ENCODE data around the gene ADAT2.

Gene ADAT2

DNA sequence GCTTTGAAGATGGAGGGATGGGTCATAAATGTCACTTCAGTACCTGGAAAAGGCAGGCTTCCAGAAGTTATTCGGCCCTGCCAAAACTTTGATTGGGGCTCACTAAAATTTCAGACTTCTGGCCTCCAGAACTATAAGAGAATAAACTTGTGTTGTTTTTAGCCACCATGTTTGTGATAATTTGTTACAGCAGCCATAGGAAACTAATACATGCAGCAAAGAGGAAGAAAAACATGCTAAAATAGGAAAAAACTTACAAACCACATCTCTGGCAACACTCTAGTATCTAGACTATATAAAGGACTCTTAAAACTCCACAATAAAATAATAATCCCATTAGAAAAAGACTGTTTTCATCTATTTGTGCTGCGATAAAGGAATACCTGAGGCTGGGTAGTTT, 9.5 kb downstream of the ADAT2 start:
- no peak for DNase-seq

DNA sequence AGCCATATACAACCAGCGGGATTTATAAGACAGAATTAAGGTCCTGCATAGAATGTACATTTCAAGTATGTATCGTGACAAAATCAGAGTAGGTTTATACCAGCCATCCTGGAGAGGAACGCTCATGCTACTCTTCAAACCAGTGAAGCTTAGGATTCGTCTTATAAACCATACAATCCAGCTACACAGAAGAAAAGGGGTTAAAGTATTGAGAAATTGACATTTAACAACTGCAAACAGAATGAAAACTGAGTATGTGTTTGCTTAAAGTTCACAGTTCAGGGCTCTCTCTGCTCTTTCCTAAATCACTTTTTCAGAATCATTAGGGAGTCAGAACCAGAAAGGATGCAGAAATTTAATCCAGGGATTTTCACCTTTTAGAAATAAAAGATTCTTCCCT, 17.9 kb downstream of the ADAT2 start:
- DNase-seq: no peak

DNA sequence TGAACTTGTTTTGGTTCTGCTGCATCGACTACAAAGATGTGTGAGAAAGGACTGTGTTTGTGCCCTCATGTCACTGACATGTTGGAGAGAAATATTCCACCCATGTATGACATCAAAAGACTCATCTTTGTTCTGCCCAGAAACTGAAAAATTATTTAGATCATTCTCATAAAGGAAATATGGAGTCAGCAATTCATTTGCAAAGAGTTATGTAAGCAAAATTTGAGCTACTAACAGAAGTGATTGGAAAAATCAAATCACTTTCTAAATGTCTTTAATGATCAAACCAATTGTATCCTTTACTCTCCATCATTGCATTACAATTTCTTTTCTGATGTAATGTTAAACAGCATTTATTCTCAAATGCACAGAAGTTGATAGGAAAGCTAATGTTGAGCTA, 19.3 kb downstream of the ADAT2 start:
- no peak for DNase-seq

DNA sequence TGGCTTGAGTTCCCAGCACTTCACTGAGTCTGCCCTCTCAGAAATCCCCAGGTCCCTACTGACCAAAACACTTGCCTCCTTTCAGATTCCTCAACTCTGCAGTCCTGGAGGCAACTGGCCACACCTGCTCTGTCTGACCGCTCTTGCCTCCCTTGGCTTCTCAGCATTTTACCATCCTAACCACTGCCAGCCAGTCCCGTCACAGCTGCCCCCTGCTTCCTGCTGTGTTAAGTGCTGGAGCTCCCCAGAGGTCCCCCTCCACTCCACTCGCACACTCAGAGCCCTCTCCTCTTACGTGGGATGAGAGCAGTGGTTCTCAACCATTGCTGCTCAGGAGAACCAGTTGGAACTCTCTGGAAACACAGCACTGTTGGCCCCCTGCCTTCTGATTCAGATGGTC, 20.5 kb downstream of the ADAT2 start:
- no peak for DNase-seq

DNA sequence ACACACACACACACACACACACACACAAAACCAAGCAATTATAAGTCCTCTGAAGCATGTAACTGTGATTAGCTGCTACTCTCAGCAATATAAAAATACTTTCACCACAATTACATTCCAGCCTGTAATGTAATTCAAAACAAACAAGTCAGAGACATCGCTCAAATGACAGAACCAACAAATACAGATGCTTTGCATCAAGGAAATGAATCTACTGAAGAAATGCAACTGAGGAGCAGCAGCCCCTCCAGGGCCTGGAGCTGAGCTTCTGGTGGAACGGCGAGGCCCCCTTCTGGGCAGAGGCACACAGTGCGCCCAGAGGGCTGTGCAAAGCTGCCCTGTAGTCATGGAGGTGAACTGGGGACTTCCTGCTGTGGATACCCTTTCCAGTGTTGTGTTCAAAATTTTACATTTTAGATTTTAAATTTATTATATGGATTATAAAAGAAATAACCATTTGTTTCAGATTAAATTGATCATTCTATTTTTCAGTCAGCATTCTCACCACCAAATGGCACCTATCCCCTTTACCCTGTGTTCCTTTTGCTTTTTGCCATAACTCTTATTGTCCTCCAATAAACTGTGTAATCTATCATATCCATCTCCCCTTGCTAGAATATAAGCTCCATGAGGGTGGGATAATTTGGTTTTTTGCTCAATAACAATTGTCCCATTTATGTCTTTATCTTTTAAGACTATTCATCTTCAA, 23.2 kb downstream of the ADAT2 start:
- DNase-seq: peak; percentile 82

DNA sequence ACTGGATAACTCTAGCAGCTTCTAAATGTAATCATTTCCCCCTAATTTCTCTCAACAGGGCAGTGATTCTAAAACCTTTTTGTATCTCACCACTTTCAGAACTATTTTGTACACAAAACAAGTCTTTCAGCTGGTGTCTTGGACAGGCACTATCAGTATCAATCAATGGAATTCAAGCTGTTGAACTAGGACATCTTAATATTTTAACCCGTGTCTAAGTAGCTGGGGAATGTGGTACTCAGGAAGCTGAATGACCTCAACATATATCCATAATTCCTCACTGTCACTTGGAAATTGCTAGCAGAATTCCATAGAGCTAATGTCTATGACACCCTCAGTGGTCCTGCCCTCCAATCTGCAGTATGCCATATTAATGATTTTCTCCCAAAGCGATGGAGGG, 24.5 kb downstream of the ADAT2 start:
- DNase-seq: peak; percentile 28

DNA sequence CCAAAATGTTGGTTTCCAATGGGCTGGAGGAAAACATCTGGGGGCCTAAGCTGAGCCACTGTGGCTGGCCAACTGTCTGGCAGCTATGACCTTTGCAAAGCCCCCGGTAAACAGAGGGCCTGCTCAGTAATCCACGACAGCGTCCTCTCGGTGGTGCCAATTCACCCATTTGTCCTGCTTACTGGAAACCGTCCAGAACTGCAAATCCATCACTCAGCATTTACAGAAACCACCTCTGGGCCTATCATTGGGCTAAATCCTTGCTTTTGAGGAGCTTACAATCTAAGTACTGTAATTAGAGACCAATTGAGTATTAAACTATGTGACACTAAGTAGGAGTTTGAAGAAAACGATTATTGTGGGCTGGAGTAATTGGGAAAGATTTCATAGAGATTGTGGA, 31.0 kb downstream of the ADAT2 start:
- DNase-seq: no peak

DNA sequence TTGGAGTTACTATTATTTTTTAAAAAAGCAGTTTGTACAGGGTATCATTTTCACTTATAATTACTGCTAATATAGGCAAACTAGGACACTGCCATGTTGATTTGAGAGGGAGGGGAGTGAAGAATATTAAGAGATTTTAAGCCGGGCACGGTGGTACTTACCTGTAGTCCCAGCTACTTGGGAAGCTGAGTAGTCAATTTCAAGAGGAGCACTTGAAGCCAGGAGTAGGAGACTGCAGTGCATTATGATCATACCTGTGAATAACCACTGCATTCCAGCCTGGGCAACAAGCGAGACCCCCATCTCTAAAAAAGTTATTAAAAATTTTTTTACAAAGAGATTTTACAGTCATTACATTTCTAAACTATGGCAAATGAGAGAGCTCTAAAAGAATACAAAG, 35.7 kb downstream of the ADAT2 start:
- DNase-seq: no peak

DNA sequence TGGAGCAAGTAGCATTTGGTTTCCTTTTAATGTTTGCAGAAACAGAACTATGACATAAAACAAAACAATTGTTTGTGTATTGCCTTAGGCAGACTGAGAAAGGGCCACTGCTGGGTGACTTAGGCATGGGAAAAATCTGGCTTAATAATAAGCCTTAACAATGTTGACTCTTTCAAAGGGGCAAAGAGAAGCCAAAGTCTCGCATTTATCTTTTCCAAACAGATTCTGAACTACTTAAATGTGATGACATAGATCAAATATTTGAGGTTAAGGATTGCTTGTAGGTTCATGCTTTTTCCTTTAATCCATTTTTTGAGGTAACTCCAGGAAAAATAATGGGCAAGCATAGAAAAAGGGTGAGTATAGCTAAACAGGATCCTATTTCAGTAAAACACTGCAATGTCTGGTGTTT, 39.6 kb downstream of the ADAT2 start:
- peak; percentile 75 for DNase-seq

DNA sequence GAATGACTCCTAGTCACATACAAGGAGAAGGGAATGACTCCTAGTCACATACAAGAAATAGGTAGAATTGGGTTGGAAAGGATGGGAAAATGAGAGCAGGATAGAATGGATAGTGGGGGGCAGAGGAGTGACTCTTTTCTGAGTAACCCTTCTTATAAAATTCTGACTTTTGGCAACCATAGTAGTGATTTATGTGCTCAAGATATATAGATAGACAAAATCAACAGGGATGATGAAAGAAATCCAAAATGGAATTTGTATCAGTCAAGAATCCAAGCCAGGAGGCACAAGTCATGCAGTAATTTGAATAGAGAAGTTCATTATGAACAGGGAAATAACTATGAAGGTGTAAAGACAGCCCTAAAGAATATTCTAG, 41.7 kb downstream of the ADAT2 start:
- no peak for DNase-seq

DNA sequence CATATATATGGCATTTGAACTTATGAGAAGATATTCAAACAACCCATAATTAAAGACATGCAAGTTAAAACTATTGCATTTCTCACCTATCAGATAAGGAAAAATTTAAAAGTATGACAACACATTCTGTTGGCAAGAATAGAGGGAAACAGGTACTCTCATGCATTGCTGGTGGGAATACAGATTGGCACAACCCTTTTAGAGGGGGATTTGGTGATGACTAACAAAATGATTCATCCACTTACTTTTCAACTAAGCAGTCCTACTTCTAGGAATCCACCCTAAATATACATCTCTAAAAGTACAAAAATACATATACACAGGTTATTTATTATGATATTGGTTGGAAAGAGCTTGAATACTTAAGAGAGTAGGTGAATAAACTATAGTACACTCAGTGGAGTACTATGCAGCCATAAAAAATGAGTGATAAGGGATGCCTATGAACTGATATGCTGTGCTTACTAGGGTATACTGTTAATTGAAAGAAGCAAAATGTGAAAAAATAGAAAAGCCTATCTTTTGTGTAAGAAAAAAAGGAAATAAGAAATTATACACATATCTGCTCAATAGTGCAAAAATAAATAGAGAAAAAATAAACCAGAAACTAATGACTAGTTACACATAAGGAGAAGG, 42.2 kb downstream of the ADAT2 start:
- DNase-seq: no peak

DNA sequence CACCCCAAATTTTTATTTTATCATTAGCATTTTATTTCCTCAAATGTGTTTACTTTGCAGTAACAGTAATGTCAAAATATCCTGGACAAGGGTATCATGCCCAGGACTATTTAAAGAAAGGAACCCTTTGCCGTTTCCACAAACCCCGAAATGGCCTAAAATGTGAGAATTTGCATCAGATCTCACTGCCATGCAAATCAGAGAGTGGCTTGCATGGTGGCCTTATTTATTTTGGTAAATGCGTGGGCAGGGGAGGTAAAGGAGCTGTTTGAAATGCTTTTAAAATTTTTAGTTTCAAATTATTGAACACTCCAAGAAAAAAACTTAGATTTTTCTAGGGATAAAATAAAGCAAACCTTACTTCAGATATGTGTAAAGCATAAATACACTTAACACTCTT, 43.8 kb downstream of the ADAT2 start:
- DNase-seq: no peak

DNA sequence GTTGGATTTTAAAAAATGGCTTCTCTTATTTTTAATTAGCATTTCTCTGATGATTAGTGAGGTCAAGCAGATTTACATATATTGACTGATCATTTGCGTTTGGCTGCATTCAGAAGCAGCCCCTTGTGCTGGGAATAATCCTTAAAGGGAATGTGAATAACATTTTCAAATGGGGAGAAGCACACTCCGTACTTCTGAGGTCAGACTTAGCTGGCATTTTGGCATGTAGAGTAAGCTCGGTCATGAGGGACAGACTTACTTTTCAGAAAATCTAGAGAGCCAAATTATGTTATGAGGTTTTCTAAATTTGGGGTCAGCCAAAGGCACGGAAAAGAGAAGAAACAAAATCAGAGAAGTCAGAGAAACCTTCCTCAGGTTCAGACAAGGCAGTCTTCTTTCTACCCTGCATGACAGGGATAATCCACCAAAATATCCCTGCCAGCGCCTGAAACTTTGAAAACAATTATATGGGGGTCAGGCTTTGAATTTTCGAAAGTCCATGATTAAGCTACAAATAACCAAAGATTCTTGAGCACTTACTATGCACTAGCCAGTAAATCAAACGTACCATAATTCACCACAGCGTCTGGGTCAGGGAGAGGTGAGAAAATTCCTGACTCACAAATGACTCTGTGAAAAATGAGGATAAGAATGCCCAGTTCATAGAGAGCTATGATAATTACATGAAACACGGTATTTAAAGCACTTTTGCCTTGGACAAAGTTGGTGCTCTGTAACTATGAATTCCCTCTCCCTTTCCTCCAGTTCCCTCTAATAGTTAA, 44.9 kb downstream of the ADAT2 start:
- peak; percentile 81 for DNase-seq

DNA sequence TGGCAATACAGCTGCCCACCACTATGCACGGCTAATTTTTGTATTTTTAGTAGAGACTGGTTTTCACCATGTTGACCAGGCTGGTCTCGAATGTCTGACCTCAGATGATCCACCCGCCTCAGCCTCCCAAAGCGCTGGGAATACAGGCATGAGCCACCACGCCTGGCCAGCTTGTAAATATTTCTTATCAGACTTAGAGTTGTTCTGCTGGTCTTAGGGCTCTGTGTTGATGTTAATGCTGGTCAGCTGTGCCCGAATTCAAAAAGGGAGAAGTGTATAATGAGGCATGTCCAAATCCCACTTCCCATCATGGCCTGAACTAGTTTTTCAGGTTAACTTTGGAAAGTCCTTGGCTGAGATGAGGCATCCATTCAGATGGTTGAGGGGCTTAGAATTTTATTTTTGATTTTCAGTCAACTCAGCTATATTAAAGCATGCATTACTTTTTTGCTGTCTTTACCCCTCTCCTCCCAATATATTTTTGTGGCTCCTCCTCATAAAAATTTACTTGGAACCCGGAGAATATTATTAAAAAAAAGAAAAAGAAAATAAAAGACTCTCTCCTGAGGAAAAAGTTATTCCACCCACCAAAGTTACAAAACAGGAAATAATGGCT, 47.7 kb downstream of the ADAT2 start:
- no peak for DNase-seq

DNA sequence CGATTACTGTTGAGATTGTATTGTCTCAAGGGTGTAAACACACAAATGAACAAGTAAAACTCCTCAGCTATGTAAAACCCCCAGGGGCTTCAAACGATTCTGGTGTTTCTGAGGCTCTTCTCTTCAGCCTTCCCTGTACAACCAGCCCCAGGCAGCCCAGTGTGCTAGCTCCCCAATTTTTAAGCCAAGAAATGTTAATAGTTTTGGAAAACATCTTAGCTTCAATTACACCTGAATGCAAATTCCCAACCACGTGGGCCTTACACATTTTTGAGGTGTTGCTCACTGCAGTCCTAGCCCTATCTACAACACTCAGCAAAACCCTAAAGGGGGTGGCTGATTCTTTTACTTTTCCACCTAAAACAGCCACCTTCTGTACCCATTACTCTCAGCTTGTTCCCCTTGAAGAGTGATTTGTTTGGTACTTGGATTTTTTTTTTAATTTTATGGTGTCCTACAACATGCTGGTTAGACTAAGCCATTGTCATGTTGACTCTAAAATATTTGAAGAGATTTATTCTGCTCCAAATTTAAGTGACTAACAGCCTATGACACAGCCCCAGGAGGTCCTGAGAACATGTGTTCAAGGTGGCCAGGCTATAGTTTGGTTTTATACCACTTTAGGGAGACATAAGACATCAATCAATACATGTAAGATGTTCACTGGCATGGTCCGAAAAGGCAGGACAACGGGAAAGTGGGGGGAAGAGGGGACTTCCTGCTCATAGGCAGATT, 48.7 kb downstream of the ADAT2 start:
- no peak for DNase-seq

DNA sequence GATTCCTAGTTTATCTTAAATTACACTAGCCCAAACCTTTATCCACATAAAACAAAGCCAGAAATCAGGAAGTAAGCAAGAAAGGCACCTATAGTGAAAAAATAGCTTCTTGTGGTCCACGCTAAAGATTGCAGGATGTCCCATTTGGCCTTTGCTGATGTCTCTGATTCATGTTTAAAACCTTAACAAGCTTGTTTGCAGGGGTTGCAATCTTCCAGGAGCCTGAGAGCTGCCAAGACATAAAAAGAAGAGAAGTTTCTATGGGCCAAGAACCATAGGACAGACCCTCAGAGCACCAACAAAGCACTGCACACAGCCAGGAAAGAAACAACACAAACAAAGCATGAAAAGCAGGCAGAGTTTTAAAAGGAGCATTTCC, 49.4 kb downstream of the ADAT2 start:
- DNase-seq: no peak

DNA sequence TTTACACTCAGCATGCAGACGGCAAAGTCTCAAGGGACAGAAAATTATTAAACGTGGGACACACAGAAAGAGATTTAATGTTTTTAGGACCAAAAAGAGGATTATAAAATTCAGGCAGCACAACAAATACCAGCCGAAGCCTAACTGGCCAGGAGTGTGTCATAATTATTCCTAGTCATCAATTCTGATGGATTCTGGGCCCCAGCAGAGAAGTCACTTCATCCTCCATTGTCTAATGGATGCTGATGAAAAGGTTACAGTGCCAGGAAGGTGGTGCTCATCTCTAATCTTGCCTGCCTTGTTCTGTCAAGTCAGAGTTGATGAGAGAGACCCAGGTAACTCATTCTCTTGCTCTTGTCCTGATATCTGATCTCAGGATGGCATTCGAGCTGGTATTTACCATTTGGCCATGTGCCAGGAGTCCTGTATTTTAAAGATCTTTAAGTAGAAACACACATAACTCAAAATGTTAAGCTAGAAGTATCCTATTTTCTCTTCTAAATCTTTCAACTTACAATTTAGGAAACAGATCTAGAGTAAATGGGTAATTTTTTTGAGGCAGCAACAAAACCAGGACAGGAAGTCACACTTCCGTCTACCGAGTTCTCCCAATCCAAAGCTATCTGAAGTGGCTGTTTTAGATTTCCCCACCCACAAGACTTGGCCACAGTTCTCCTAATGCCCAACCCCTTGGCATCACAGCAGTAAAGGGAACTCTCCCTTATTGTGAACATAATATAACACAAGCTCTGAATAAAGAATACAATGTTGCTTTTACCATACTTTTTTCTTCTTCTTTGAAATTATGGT, 50.0 kb downstream of the ADAT2 start:
- DNase-seq: no peak

DNA sequence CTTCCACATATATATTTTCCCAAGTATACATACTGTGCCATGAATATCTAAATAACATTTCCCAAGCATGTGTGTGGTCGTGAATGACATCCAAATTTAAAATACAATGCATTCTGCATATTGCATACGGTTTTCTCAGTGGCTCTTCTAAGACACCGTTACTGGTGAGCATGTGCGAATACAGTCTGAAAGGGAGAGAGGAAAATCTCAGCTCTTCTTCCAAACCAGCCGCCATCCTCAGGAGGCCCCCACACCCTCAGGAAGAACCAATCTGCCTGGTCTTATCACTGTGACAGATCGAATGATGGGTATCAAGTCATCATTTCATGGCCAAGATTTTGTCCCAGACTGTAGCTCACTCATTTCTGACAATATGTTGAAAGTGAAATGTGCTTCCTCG, 50.7 kb downstream of the ADAT2 start:
- DNase-seq: no peak

DNA sequence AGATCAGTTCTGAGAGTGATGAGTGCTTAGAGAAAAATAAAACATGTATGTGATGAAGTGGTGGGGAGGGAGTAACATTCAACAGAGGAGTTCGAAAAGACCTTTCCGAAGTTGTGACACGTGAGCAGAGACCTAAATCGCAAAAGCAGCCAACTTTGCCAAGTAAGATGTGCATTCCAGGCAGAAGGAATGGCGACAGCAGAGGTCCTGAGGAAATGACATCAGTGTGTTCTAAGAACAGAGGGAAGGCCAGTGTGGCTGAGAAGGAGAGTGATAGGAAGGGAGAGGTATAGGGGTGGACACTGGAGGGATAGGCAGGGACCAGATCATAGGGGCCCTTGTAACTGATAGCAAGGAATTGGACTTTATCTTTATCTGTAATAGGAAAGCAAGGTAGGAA, 51.3 kb downstream of the ADAT2 start:
- no peak for DNase-seq

DNA sequence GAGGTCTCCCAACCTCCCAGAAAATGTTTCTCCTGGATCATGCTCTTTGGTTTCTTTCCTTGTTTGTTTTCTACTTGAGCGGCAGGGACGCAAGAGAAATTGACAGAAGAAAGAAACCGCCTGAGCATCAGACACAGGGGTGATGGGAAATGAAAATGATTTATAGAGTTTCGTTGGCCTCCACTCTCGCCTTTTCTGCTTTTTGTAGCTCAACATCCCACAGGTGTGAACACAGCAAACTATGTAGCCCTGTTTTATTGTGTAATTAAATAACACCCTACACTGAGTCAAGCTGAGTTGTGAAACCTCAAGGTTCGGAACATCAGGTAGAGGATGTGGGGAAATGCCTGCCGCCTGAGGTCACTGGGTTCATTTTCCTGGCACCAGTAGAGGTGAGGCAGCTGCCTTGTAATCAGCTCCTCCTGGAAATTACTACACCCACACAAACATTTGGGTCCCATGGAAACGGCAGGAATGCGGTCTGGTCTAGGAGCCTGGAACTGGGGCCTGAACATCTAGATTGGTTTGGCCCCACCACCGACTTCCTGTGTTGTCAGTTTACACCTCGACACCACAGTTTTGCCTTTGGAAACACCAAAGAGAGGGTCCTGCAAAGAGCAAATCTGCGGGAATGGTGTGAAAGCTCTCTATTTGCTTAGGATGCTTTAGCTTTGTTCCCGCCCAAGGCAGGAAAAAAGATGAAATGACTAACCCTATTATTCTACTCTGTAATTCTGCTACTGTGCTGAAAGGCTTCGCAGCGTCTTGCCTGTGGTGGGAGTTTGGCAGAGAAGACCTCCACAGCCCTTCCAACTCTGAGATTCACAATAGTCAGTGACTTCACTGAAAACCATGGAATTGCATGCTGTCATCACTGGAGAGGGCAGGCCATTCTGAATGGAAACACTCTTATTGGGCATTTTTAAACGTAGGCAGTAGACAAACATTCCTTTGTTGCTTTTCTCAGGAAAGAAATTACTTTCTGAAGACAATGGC, 53.0 kb downstream of the ADAT2 start:
- DNase-seq: peak; percentile 73
